Smooth muscle cell of the brain vasculature (primary cell): Measurements from ENCODE around the gene RAD21L1.
"Not testable (repeated sequence)": the region's sequence is repeated elsewhere in the genome, so short reads cannot be mapped to it uniquely, and the experiment has no call there.

Experiments used
- DNase-seq: peaks from one replicate; pipeline ENCODE4 v3.0.0-alpha.2; 2012; ENCODE audit warnings: low read depth, low spot score

The RAD21L1 gene

GRCh38 chr20:1199212-1199873 is 26.5 kb upstream of the RAD21L1 start:
- no peak for DNase-seq

DNA sequence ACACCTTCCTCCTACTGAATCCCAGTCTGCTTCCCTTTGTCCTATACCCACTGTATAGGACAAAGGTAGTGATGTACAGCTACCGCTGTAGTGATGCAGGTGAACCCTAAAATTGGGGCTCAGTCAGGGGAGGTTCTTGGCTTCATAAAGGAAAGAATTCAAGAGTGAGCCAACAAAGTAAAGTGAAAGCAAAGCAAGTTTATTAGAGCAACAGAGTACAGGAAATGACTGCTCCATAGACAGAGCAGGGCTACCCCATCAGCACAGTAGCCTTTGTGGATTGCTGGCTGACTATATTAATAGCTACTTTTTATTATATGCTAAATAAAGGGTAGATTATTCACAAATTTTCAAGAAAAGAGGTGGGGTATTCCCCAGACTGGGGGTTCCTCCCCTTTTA is 25.9 kb upstream of the RAD21L1 start:
- DNase-seq: no peak

DNA sequence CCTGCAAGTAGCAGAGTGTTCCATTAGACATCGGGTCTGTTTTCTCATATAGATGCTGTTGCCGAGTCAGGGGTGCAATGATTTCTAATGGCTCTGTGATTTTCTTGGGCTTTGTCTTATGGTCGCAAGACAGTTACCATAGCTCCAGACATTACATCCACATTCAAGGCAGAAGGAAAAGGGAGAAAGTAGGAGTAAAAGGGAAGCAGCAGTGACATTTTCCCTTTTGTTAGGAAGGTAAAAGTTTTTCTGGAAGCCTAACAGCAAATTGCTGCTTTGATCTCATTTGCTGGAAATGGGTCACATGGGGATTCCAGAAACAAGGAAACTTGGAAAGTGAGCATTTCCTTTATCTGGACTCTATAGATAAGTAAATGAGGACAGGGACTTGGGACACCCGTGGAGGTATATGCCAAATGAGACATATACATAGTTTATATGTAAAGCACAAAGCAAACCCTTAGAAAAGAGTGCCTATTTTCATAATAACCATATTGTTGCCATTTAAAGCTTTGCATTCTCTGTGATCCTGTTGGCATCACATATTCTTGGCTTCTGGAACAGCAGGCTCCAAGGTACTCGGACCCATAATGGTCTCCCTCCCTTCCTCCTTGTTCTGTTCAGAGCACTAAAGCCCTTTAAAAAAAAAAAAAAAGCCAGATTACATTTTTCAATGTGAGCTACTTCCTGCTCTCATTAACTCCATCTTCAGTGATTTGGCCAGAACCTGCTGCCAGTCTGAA is 22.9 kb upstream of the RAD21L1 start, which contains the start of gene C20orf202:
Gene C20orf202 (plus strand): TSS at position 693 of the 743 bp plus-strand sequence. CDS start 132 bp downstream, outside the sequence.
- DNase-seq: no peak

- DNase-seq: no peak
Measured at GRCh38 chr20:1203630-1204029, 22.2 kb upstream of the RAD21L1 start.

DNA sequence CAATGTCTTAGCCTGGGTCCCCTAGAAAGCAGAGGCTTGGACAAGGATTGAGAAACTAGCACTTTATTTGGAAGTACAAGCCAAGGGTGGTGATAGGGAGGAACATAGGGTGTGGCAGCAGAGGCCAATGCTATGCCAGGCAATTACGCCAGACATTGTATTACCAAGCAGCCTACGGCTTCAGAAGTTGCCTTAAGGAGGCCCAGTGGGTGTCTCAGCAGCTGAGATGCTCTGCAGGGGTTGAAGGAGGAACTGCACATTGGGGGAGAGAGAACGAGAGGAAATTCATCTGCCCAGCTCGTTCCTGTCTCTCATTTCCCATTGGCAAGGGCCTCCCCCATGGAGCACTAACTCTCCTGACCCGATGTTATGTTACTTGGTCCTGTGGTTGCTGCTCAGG is 21.7 kb upstream of the RAD21L1 start:
- no peak for DNase-seq

DNA sequence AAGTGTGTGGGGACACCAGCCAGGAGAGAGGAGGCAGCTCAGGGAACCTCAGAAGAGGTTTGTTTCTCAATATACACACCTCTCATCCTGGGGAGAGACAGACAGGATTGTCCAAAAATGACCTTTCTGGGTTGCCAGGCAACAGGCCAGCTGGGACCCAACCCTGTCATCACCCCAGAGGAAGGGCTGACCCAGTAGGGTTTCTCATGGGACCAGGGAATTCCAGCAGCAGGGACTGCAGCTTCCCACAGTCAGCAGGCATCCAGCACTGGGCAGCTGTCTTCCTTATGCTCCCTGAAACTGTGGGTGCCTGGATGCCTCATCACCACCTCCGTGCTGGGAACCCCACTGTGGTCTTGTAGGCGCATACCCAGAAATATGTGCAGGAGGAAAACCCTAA is 21.3 kb upstream of the RAD21L1 start:
- DNase-seq: no peak

DNA sequence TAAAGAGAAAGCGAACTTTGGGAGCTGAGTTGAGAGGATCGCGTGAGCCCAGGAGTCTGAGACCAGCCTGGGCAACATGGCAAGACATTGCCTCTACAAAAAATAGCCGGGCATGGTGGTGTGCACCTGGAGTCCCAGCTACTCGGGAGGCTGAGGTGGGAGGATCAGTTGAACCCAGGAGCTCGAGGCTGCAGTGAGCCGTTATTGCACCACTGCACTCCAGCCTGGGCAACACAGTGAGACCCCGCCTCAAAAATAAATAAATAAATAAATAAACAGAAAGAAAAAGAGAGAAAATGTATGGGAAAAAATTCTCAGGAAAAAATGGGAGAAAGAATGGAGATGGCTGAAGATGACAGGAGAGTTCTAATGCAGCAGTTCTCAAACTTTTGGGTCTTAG is 20.0 kb upstream of the RAD21L1 start:
- DNase-seq: no peak

GRCh38 chr20:1206366-1207148 is 19.3 kb upstream of the RAD21L1 start:
- DNase-seq: no peak

DNA sequence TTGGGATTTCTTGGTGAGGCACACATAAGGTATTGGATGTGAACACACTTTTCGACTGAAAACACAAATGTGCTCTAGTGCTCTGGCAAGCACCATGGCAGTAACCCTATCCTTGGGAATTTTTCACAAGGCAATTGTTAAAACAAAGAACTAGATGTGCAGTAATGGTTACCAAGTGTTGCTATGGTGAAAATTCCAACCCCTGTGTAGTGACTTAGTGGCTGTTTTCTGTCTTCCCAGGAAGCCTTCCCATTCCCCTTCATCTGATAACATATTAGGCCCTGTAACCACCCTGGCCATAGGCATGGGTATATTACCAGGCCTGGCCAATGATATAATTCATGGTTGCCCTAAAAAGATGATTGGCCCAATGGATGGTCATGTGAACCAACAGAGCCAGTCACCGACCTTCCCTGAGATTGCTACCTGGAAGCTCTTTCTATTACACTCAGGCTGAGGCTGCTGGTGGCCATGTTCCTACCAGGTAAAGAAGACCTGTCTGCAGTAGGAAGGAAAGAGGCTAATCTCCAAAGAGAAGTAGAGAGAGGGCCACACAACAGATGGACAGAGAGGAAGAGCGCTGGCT is 18.5 kb upstream of the RAD21L1 start:
- no peak for DNase-seq

GRCh38 chr20:1209447-1210387 is 16.1 kb upstream of the RAD21L1 start:
- DNase-seq: no peak

- DNase-seq: no peak
Measured at GRCh38 chr20:1210501-1210900, 15.3 kb upstream of the RAD21L1 start.

DNA sequence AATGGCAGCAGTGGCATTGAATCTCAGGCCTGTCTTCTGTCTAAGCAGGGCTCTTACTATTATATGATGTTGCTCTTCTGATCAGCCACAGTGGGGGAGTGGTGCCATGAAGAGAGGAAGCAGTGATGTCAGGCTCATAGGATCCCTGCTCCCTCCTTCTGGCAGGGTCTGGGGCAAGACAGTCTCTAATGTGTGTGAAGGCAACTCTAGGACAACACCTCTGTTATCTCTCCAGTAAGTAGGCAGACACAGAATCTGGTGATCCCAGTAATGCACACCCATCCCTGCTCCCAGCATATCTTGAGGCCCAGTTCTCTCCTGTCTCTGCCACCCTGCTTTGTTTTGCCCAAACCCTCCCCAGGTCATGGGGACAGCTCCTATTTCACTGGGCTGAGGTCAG is 13.8 kb upstream of the RAD21L1 start:
- DNase-seq: no peak

DNA sequence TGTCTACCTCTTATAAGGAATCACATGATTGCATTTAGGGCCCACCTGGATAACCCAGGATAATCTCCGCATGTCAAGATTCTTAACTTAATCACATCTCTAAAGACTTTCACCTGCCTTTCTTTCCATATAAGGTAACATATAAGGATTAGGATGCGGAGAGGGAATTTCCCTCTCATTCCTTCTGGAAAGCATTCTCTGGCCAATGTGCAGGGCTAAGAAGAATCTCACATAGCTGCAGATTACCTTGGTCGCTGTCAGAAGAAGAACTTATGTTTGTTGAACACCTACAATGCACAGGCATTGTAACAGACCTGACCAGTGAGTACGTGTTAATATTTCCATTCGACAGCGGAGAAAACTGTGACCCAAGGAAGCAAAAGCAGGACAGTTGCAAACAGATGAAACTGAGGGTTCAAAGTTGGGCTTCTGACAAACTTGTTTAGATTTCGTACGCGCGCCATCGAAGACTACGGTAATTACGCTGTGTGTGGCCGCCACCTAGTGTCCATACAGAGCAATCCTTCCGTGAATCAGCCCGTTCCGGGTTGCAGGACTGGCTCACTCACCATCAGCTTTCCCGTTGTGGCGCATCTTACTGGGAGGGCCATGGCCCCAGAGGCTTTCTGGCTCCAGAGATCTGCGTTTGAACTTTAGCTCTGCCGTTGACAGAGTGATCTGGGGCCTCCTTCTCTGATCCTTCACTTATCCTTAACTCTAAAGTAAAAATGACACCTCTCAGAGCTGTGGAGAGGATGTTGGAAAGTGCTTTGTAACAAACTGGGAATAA is 13.0 kb upstream of the RAD21L1 start:
- peak; percentile 13 for DNase-seq

DNA sequence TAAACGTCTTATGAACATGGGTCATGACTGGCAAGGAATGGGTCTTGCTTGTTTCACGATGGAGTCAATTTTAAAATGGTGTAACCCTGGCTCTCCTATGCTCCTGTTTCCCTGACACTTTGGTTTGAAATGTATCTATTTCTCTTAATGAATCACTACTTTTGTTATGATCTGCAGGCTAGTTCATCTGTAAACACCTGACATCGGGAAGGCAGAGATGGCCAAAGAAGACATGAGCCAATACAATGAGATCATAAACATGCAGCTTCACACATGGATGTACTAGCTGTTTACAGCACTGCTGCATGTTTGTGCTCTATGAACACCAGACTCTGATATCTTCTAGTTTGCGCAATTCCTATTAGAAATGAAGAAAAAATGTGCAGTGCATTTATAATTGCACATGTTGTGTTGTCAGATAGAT is 11.0 kb upstream of the RAD21L1 start:
- DNase-seq: no peak

DNA sequence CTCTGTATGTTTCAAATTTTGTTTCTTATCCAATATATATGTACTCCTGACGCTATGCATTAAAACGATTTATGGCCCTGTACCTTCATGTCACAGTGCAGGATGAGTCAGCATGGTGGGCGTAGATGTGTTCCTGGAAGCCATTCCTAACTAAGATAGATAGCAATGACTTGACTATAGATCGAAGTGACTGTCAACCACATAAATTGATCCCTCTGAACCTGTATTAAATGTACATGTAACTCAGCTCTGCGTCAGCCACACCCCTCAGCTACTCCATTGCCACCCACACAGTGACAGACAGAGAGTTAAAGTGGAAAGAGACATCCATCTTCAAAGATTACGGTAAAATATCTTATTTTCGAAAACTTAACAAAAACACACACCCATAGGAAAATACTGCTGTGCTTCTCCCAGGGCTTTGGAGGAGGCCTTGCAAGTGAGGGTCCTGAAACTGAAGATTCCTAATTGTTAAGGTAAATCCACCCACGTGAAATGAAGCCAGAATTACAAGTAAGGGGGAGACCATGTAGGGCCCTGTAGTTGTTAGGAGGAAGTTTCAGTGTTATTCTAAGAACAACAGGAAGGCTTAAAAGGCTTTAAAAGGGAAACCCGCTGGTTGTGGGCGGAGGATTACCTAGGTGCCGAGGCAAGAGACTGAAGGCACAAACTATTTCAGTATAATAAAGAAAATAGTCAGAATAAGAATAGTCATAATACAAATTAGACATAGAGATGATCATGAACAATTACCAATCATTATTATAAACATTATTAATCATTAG is 10.3 kb upstream of the RAD21L1 start:
- DNase-seq: no peak

DNA sequence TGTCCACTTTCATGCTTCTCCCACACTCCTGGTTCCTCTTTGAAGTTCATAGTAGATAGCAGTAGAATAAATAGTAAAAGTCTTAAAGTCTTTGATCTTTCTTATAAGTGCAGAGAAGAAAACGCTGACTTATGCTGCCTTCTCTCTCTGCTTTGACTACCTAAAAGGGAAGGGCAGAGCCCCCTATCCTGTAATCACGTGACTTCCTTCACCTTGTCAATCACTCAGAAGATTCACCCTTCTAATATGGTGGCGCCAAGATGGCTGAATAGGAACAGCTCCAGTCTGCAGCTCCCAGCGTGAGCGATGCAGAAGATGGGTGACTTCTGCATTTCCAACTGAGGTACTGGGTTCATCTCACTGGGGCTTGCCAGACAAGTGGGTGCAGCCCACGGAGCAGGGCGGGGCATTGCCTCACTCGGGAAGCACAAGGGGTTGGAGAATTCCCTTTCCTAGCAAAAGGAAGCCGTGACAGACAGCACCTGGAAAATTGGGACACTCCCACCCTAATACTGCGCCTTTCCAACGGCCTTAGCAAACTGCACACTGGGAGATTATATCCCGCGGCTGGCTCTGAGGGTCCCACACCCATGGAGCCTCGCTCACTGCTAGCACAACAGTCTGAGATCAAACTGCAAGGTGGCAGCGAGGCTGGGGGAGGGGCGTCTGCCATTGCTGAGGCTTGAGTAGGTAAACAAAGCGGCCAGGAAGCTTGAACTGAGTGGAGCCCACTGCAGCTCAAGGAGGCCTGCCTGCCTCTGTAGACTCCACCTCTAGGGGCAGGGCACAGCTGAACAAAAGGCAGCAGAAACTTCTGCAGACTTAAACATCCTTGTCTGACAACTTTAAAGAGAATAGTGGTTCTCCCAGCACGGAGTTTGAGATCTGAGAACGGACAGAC is 9.1 kb upstream of the RAD21L1 start:
- not testable (repeated sequence) for DNase-seq

GRCh38 chr20:1222750-1223149 is 3.1 kb upstream of the RAD21L1 start:
- DNase-seq: not testable (repeated sequence)

GRCh38 chr20:1224205-1224890 is 1.5 kb upstream of the RAD21L1 start:
- DNase-seq: no peak
